IPS DF 6.9 (cell line): ENCODE data around the gene NAE1.

ENCODE experiments used
- DNase-seq: peaks from one replicate; pipeline ENCODE4 v3.0.0-alpha.2; 2013; ENCODE audit warnings: low read depth, low spot score
- H3K27ac ChIP-seq: one replicate; pipeline ENCODE4 v1.5.1; 2013; ENCODE audit warnings: low read length, control low read depth
- H3K27me3 ChIP-seq: 2 replicates; pipeline ENCODE4 v1.6.1; 2013; ENCODE audit warnings: mild to moderate bottlenecking, low read length; ENCODE audit not compliant: control insufficient read depth, insufficient read depth
- H3K36me3 ChIP-seq: 2 replicates; pipeline ENCODE4 v1.6.1; 2013; ENCODE audit warnings: low read length; ENCODE audit not compliant: control insufficient read depth, insufficient read depth
- H3K4me1 ChIP-seq: 2 replicates; pipeline ENCODE4 v1.6.1; 2013; ENCODE audit warnings: low read length; ENCODE audit not compliant: control insufficient read depth, insufficient read depth
- H3K4me3 ChIP-seq: 2 replicates; pipeline ENCODE4 v1.5.1; 2013; ENCODE audit warnings: mild to moderate bottlenecking, low read length
- H3K9me3 ChIP-seq: 2 replicates; pipeline ENCODE4 v1.6.1; 2013; ENCODE audit warnings: low read length, inconsistent platforms; ENCODE audit not compliant: control insufficient read depth, insufficient read depth
- WGBS: extraction: QIAGEN DNeasy Blood & Tissue Kit; methylation state at CpG from one replicate; pipeline ENCODE4 v1.1.7; 2013; ENCODE audit warnings: mixed read lengths, missing lambda C conversion rate; ENCODE audit not compliant: insufficient read length, insufficient coverage; 5-methylcytosine and 5-hydroxymethylcytosine counted together

NAE1 gene

DNA sequence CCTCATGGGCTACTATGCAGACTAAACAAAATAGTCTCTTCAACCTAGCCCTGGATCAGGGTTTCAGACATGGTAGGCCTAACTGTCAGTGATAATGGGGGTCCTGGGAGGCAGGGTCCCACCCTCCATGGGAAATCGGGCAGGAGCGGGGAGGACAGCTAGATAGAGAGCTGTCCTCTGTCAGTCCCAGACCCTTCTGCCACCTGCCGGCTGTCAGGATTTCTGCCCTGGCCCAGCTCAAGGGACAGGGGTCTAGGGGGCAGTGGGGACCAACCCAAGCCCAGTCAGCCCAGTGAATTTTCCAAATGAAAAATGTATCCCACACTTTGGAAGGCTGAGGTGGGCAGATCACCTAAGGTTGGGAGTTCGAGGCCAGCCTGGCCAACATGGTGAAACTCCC, 18.8 kb upstream of the NAE1 start:
- no peak for DNase-seq
- no peaks in the 10 kb centered on the region for H3K36me3 ChIP-seq
- peaks cover 14% of the 10 kb centered on the region for H3K27me3 ChIP-seq
- H3K27ac ChIP-seq, result no peak overlapping the region
- no peak overlapping the region for H3K4me3 ChIP-seq
- H3K9me3 ChIP-seq, result no peaks in the 10 kb centered on the region
- no CpG with 5 or more reads among the region's 4 CpGs for WGBS
- 0 out of 2 replicates have a peak, but pooled peaks cover 2% of the 10 kb centered on the region for H3K4me1 ChIP-seq

DNA sequence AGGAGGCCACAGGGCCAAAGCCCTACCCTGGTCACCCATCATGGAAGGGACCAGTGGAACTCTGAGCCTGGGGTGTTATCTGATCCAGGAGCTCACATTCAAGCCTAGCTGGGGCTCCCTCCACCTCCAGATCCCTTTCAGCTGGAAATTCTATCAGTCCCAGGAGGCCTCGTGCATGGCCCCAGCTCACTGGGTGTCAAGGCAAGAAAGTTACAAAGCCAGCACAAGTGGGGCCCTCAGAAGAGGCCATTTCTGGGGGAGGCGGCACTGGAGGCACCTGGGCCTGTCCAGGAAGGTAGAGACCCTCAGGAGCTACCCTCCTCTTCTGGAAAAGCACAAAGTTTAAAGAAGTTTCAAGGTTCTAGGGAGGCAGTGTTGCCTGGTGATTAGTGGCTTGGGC, 18.2 kb upstream of the NAE1 start:
- no peak overlapping the region for H3K27ac ChIP-seq
- no peak overlapping the region for H3K4me3 ChIP-seq
- H3K9me3 ChIP-seq, result no peaks in the 10 kb centered on the region
- H3K36me3 ChIP-seq, result no peaks in the 10 kb centered on the region
- peaks cover 14% of the 10 kb centered on the region for H3K27me3 ChIP-seq
- DNase-seq, result no peak
- WGBS, result no CpG with 5 or more reads among the region's 2 CpGs
- 0 out of 2 replicates have a peak, but pooled peaks cover 2% of the 10 kb centered on the region for H3K4me1 ChIP-seq

DNA sequence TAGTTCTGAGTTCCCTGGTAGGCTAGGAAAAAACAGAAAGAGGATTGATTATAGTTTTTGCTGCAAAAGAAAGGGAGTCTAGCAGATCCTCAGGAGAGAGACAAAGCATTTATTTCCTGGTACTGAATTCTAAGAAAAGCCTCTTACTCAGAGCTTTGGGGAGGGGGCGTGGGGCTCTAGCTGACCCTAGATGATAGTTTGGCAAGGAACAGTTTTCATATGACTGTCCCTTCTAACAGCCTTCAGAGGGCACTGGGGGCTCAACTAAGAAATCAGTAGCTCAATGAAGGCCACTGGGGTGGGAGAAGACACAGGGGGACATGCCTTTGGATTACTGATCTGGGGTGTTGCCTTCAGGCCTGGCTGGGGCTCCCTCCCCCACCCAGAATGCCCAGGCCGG, 17.4 kb upstream of the NAE1 start:
- no peak for DNase-seq
- Histone ChIP-seq H3K4me1 (0 out of 2 replicates have a peak, but pooled peaks cover 3% of the 10 kb centered on the region), H3K27ac (no peak overlapping the region), H3K27me3 (peaks cover 20% of the 10 kb centered on the region), H3K4me3 (no peak overlapping the region), H3K9me3 (no peaks in the 10 kb centered on the region), H3K36me3 (no peaks in the 10 kb centered on the region)
- WGBS, result no CpG with 5 or more reads among the region's 2 CpGs

DNA sequence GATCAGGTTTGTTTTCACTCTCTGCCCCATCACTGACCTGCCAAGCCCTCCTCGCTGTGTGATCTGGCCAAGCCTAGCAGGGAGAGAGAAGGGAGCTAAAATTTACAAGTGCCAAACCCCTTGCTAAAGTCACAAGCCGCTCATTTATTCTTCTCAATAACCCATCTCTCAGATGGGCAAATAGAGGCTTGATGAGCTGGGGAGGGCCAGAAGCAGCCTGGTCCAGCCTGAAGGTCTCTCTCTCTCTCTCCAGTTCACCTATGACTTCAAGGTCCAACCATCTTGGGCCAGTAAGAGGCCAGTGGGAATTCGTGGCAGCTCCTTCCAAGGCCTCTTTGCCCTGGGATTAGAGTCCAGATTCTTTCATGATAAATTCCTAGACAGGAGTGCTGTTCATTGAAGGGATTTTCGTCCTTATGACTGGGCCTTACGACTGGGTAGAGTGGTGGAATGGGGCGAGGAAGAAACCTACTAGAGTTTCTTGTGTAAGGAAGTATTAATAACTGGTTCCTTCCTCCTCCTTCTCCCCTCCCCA, 16.8 kb upstream of the NAE1 start:
- WGBS, result no CpG with 5 or more reads among the region's 6 CpGs
- H3K4me1 ChIP-seq, result 0 out of 2 replicates have a peak, but pooled peaks cover 3% of the 10 kb centered on the region
- peaks cover 20% of the 10 kb centered on the region for H3K27me3 ChIP-seq
- DNase-seq, result no peak
- no peak overlapping the region for H3K4me3 ChIP-seq
- H3K36me3 ChIP-seq, result no peaks in the 10 kb centered on the region
- no peaks in the 10 kb centered on the region for H3K9me3 ChIP-seq
- H3K27ac ChIP-seq, result no peak overlapping the region

DNA sequence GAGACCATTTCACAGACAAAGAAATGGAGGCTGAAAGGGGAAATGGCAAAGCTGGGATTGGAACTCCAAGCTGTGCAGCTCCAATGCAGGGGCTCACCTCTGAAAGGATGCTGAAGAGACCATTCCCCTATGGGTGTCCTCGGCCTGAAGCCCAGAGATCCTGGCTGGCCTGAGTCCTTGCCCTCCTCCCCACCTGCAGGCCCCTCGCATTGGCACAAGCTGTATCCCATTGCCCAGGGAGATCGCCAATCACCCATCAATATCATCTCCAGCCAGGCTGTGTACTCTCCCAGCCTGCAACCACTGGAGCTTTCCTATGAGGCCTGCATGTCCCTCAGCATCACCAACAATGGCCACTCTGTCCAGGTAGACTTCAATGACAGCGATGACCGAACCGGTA, 16.1 kb upstream of the NAE1 start:
- Histone ChIP-seq H3K4me1 (0 out of 2 replicates have a peak, but pooled peaks cover 3% of the 10 kb centered on the region), H3K9me3 (no peaks in the 10 kb centered on the region), H3K27ac (no peak overlapping the region), H3K36me3 (no peaks in the 10 kb centered on the region), H3K4me3 (no peak overlapping the region), H3K27me3 (peaks cover 20% of the 10 kb centered on the region)
- DNase-seq, result no peak
- no CpG with 5 or more reads among the region's 6 CpGs for WGBS

DNA sequence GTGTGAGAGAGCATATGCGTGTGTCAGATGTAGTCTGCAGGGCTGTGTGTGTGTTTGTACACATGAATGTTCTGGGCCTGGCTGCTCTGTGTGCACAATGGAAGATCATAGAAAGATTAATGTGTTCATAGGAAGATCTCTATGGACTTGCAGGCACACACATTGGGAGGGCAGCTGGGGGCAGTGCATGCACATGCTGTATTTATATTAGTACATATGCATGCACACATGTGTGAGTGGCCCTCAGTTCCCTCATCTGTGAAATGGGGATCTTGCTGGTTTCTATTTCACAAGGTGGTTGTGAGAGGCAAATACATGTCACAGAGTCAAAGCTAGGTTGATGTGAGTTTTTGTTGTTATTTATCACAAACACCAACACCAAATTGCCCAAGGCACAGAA, 15.5 kb upstream of the NAE1 start:
- Histone ChIP-seq H3K4me3 (no peak overlapping the region), H3K4me1 (0 out of 2 replicates have a peak, but pooled peaks cover 3% of the 10 kb centered on the region), H3K27ac (no peak overlapping the region), H3K27me3 (peaks cover 20% of the 10 kb centered on the region), H3K36me3 (no peaks in the 10 kb centered on the region), H3K9me3 (no peaks in the 10 kb centered on the region)
- no peak for DNase-seq
- no CpG with 5 or more reads among the region's 1 CpG for WGBS

DNA sequence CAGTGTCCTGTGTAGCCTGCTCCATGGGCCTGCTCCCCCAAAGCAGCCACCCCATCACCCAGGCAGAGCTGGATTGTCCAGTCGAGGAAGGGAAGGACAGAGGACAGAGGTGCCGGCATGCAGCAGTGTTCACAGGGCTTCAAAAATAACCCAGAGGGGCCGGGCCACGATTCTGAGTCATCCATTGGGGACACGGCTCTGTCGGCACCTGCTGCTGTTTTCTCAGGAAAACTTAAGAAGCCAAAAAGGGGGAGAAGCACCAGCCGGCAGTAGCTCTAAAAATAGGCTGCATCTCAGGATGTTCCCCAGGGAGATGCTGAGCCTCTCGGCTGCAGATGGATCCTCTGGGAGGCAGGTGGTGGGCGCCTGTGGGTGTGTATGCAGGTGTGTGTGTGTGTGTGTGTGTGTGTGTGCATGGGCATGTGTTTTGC, 15.0 kb upstream of the NAE1 start:
- Histone ChIP-seq H3K27ac (no peak overlapping the region), H3K9me3 (no peaks in the 10 kb centered on the region), H3K36me3 (no peaks in the 10 kb centered on the region), H3K27me3 (peaks cover 20% of the 10 kb centered on the region), H3K4me3 (no peak overlapping the region), H3K4me1 (0 out of 2 replicates have a peak, but pooled peaks cover 3% of the 10 kb centered on the region)
- no CpG with 5 or more reads among the region's 9 CpGs for WGBS
- DNase-seq, result no peak

DNA sequence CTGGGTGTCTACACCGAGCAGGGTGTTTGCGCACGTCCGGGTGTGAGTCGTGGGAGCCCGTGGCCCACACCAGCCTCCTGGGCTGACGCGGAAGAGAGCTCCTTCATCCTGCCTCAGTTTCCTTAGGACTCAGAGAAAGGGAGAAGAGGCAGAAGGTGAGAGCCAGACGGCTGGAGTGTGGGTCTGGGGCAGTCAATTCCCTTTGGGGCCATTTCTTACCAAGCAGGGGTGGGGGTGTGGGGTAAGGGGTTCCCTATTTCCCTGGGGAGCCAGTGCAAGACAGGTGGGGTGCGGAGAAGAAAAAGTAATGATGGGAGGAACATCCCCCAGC, 14.3 kb upstream of the NAE1 start:
- Histone ChIP-seq H3K4me3 (peak overlapping the region; percentile 87; the same call in 1 of the 2 replicates), H3K36me3 (no peaks in the 10 kb centered on the region), H3K9me3 (no peaks in the 10 kb centered on the region), H3K27ac (no peak overlapping the region), H3K27me3 (peaks cover 20% of the 10 kb centered on the region), H3K4me1 (0 out of 2 replicates have a peak, but pooled peaks cover 3% of the 10 kb centered on the region)
- no CpG with 5 or more reads among the region's 10 CpGs for WGBS
- no peak for DNase-seq

DNA sequence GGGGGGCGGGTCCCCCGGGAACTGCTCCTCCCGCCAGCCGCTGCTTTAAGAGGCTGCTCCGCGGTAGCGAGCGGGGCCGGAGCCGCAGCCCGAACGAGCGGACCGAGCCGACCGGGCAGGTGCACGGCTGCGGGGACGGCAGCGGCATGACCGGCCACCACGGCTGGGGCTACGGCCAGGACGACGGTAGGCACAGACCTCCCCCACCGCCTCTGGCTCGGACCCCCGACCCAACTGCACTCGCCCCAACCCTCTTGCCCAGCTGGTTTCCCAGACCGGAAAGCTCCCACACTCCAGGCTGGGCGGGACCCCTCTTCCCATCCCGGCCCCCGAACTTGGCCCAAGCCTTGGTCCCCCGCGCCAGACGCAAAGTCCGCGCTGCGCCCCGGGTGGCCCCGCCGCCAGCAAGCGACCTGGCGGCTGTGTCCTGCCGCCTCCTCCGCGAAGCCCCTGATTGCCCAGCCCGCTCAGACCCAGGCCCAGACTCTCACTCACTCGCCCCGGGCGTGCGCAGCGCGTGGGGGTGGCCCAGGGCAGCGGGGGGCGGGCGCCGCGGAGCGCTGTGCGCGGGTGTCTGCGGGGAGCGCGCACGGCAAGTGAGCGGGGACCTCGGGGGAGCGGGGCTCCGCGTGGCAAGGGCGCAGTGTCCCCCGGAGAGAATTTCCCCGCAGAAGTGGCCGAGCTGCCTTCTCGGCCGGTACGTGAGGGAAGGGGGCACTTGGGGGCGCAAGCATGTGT, 13.7 kb upstream of the NAE1 start, which contains the start of gene CA7:
Gene CA7, plus strand, starts transcription at position 73 of the 738 bp plus-strand sequence. Its CDS starts 74 bp downstream, at position 147.
- 0 out of 2 replicates have a peak, but pooled peaks cover 3% of the 10 kb centered on the region for H3K4me1 ChIP-seq
- H3K36me3 ChIP-seq, result no peaks in the 10 kb centered on the region
- peak within 1 kb of the TSS; percentile 87 for H3K4me3 ChIP-seq
- peaks cover 20% of the 10 kb centered on the region for H3K27me3 ChIP-seq
- WGBS, result no CpG with 5 or more reads among the region's 79 CpGs
- H3K9me3 ChIP-seq, result no peaks in the 10 kb centered on the region
- no peak for DNase-seq
- no peak within 1 kb of the TSS for H3K27ac ChIP-seq

DNA sequence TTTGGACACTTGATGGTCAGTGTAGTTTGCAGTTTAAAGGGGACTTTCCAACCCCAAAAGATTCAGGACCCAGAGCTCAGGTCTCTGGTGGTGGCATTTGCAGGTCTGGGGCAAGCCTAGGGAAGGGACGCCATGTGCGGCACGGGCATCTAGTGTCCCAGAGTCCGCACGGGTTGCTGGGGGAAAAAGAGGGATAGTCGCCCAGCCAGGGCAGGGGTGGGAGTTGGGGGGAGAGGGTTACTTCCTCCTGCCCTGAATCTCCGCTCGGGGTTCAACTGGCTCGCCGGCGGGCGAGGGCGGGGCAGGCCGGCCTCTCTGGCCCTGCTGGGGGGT, 13.2 kb upstream of the NAE1 start:
- Histone ChIP-seq H3K4me3 (peak overlapping the region; percentile 87; the same call in 1 of the 2 replicates), H3K9me3 (no peaks in the 10 kb centered on the region), H3K27ac (no peak overlapping the region), H3K36me3 (no peaks in the 10 kb centered on the region), H3K4me1 (0 out of 2 replicates have a peak, but pooled peaks cover 3% of the 10 kb centered on the region), H3K27me3 (peaks cover 20% of the 10 kb centered on the region)
- no CpG with 5 or more reads among the region's 14 CpGs for WGBS
- DNase-seq, result no peak
